RCC 7860 (cell line): Measurements from ENCODE around the gene TLCD2.
A peak's percentile ranks its signal among the peaks of the same experiment; 100 is the strongest.
"Not testable (repeated sequence)": the region's sequence is repeated elsewhere in the genome, so short reads cannot be mapped to it uniquely, and the experiment has no call there.

ENCODE experiments used
- DNase-seq: peaks from one replicate; pipeline ENCODE4 v3.0.0-alpha.2; 2015; ENCODE audit warnings: low spot score
- FAIRE-seq: peaks from 2 replicates; lab custom pipeline; 2012; peaks lifted over from hg19 to GRCh38; lab: Jason Lieb, UNC

Gene TLCD2

GRCh38 chr17:1695365-1695764, 14.8 kb downstream of the TLCD2 start:
- FAIRE-seq (no peak), DNase-seq (no peak)

DNA sequence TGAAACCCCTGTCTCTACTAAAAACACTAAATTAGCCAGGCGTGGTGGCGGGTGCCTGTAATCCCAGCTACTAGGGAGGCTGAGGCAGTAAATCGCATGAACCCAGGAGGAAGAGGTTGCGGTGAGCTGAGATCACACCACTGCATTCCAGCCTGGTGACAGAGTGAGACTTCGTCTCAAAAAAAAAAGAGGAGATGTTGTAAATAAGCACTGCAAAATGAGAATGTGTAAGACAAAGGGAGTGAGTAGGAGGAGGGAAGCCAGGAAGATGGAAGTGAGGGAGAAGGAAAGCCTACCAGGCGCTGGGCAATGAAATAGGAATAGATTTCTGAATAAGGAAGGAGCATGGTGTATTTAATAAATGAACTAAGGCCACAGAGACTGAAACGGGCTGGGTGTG, 16.8 kb downstream of the TLCD2 start:
- no peak for FAIRE-seq

GRCh38 chr17:1690544-1691221, 19.5 kb downstream of the TLCD2 start:
- DNase-seq: no peak
- no peak for FAIRE-seq

More for the DNA sequence above, 16.8 kb downstream of the TLCD2 start:
- DNase-seq: no peak

GRCh38 chr17:1688405-1688804, 21.8 kb downstream of the TLCD2 start:
- FAIRE-seq, DNase-seq: not testable (repeated sequence)

- no peak for FAIRE-seq
- no peak for DNase-seq
Measured at GRCh38 chr17:1686086-1686485, 24.1 kb downstream of the TLCD2 start.

DNA sequence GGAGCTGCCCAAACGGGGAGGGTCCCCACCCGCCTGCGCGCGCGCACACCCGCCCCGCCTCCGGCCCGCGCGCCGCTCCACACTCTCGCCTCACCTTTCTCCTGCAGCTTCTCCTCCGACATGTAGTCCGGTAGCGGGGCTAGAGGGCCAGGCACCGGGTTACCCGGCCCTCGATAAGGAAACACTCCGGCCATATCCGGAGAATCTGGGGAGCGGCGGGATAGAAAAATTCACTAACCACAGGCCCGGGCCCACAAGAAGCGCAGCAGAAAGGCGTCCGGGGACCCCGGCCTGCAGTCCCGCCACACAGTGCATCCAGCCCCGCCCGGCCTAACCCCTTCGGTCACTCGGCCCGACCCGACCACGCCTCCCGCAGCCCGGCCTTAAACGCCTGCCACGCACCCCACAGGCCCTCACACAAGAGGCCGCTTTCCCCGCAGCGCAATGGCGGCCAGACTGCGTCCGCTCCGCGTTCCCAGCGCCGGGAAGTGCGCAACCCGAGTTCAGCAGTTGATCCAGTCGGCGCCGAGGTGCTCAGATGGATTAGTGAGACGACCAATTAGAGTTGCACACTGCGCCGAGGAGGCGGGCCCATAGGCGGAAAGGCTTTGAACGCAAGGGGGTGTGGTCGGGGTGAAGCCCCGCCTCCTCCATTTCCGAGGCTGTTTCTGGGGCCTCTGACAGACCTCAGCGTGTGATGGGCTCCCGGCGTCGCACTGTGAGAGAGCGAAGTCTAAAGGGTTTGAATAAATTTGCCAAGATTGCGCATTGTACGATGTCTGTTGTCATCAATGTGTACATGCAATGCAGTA, 25.6 kb downstream of the TLCD2 start, which contains the start of gene PRPF8:
PRPF8 (minus strand) TSS at position 490 of the 812 bp plus-strand sequence; CDS start at position 194, 296 bp downstream.
- peak; percentile 83 for FAIRE-seq
- DNase-seq: peak; percentile 90

DNA sequence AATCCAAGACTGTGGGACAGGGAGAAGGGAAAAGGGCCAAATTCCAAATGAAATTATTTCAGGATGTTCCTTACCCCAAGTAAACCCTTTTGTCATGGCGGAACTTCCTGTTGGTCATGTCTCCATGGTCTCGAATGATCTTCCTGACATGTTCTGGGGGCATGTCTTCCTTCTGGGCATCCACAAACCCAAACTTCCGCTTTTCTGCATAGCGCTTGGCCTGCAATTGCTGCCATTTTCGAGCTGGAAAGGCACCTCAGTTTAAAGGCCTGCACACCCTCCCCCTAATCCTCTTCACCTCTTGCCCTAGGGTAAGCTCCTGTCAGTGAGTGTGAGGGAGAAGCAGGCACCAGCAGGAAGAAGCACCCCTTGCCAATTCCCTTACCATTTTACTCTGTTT, 26.7 kb downstream of the TLCD2 start:
- DNase-seq: no peak
- FAIRE-seq: no peak

DNA sequence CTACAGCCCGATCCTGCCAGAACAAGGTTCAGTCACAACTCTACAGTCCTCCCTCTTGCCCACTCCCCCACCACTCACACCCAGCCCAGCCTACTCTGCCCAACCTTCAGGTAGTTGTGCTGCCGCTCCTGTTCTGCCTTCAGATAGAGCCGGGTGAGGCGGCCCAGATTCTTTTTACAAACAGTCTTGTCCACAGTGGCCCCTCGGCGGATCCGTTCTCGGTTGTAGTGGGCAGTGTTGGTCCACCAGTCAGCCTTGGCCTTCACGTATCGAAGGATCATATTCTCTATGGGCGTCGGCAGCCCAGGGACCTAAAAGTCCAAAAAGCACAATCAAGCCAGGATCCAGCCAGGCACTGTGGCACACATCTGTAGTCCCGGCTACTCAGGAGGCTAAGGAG, 33.8 kb downstream of the TLCD2 start:
- DNase-seq (no peak), FAIRE-seq (no peak)

GRCh38 chr17:1673041-1673785, 37.0 kb downstream of the TLCD2 start:
- FAIRE-seq (no peak), DNase-seq (no peak)

- DNase-seq, FAIRE-seq: not testable (repeated sequence)
Measured at GRCh38 chr17:1663934-1664333, 46.2 kb downstream of the TLCD2 start.

- FAIRE-seq (no peak), DNase-seq (no peak)
Measured at GRCh38 chr17:1661045-1661444, 49.1 kb downstream of the TLCD2 start.

DNA sequence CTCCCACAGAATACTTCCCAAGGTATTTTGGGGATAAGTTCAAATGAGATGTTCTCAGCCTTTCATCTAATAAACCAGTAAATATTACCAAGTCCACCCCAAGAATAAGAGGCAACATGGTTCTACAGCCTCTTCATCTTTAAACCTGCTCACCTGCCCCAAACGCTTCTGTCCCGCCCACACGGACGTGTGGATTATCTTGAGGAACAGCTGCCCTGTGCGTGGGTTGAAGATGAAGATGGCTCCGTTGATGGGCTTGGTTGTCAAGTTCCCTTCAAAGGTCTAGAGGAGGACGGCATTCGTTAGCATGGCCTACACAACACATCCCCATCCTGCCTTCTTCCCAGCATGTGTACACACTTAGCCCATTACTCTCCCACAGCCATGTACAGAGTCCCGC, 52.1 kb downstream of the TLCD2 start:
- FAIRE-seq (no peak), DNase-seq (no peak)

DNA sequence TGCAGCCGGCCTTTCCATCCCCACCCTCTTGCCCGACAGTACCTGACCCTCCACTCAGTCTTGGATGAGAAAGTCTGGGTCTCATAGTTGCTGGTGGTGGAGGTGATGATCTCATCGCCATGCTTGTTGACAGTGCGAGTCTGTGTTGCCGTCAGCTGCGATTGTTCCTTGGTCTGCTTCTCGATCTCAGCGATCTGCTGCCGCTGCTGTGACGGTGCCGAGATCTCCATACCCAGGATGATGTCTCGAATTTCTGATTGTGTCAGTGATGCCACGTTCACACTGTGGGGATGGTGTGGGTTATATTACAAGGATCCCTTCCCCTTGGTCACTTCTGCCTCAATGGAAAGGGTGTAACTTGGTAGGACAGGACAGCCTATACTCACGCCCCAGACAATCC, 56.4 kb downstream of the TLCD2 start:
- no peak for DNase-seq
- FAIRE-seq: no peak

DNA sequence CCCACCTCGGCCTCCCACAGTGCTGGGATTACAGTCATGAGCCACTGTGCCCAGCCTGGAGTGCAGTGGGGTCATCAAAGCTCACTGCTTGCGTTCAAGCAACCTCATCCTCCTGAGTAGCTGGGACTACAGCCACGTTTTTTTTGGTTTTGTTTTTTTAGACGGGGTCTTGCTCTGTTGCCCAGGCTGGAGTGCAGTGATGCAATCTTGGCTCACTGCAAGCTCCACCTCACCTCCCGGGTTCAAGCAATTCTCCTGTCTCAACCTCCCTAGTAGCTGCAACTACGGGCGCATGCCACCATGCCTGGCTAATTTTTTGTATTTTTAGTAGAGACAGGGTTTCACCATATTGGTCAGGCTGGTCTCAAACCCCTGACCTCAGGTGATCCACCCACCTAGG, 57.4 kb downstream of the TLCD2 start:
- DNase-seq, FAIRE-seq: not testable (repeated sequence)
